HG02588 (cell line): Measurements from ENCODE around the gene RAB1B.

ENCODE experiments used
- ATAC-seq: cut with Tn5 transposase; IDR thresholded peaks from one replicate; pipeline ENCODE4 v1.9.1; 2021; ENCODE audit warnings: mild to moderate bottlenecking, moderate library complexity; ENCODE audit not compliant: unreplicated experiment

The RAB1B gene

DNA sequence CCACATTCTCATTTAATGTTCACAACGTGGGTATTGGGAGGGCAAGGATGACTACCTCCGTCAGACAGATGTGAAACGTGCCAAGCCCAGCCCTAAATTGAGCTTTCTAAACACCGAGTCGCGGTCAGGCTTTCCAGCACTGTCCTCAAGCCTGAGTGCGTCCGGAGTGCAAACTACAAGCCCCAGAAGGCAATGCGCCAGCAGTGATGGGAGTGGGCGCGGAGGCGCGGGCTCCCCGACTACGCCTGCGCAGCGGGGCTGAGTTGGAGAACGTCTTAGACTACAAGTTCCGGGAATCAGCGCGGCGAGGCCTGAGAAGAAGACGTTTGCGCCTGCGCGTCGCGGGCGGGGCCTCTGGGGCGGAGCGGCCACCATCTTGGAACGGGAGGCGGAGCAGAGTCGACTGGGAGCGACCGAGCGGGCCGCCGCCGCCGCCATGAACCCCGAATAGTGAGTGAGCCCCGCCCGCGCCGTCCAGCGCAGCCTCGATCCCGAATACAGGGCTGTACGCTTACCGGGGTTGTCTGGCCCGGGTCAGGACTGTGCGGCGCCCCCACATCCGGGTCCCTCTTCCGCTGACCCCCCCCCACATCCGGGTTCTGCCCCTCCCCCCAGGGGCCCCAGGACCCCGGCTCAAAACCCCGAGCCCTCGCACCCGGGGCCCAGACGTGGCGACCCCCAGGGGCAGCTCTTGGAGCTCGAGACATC lies at the start of gene RAB1B:
Gene RAB1B (plus strand): TSS at position 396 of the 708 bp plus-strand sequence. CDS start 41 bp downstream, at position 437.
- ATAC-seq: peak; percentile 73

DNA sequence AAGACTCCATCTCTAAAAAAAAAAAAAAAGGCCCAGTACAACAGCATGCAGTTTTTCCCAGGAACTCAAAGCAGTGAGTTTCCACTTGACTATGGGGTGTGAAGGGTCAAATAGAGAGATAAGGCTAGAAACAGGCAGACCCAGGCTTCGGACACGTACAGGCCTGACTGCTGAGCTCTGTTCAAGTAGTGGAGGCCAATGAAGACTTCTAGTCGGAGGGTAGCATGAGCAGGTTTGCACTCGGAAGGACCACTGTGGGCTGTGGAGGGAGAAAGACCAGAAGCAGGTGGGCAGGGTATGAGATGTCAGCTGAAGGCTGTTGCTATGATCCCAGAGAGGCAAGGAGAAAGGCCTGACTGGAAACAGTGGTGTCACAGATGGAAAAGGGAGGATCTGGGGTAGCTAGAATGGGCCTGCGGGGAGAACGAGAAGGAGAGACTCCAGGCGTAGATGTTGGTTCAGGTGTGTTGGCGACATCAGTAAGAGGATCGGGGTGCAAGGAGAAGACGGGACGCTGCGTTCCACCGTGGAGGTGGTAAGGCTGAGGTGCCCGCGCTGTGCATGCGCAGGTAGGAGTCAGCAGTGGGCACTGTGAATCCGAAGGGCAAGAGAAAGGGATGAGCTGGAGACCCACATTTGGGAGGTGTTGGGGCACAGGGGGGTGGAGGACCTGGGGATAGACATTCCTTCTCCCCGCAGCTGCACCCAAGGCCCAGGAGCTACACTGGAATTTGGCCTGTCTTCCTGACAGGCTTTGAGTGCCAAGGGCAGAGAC lies 49.4 kb upstream of the RAB1B start:
- ATAC-seq: no peak

DNA sequence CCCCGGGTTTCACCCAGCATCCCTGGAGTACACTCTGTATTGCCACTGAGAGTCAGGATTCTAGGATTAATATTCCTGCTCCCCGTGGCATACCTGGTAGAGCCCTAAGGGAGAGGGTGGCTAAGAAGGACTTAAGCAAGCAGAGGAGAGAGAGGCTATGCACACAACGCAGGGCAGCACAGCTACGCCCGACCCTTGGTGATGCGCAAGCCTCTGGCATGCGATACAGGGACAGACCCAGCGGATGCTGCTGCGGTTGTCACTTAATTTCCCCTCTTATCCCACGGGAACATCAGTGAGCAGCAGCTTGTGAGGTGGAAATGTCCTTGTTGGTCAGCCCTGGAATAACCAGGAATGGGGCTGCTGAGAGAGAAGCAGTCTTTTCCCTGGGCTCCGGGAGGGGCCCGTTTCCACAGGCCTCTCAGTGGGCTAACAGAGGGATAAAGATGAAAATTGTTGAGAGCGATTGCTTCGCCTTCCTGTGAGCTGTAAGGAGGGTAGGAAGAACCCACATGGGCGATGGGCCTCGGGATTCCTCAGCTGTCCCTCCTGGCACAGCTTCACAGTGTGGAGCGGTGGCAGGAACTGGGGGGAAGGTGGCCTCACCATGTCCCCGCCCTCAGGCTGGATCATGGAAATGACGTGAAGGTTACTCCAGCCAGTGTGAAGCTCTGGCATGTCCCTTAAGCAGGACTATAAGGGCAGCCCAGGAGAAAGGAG lies 48.4 kb upstream of the RAB1B start:
- no peak for ATAC-seq

GRCh38 chr11:66220566-66220935 lies 47.9 kb upstream of the RAB1B start:
- ATAC-seq: no peak

GRCh38 chr11:66221012-66221411 lies 47.4 kb upstream of the RAB1B start:
- ATAC-seq: no peak

- peak; percentile 3 for ATAC-seq
Observed at GRCh38 chr11:66221726-66222236, 46.7 kb upstream of the RAB1B start.

DNA sequence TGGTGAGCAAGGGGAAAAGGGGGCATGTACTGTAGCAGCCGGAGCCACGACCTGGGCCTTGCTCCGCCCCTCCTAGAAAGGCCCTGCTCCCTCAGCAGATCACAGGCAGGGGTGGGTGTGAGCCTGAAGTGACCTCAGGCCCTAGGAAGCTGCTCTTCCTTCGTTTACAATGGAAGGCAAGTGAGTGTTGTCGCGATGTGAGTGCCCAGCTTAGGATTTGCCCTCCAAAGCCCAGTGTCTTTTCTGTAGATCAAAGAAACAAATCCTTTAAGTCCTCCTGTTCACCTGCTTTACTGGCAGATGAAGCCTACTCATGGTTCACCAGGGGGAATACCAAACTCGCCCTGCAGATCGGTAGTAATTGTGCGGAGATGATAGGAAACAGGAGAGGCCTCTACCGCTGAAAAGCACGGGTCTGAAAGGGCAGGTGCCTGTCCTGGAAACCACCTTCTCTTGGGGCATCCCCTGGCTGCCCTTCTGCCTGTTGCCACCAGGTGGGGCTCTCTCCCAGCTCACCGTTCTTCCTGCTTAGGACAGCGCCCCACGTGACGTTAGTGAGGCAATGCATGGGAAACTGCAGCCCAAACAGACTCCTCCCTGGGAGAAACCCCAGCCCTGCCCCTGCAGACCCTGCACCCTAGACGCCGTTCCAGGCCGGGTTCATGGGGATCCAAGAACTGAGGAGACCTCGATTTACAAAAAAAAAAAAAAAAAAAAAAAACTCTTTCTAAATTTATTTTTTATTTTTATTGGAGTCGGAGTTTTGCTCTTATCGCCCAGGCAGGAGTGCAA lies 45.9 kb upstream of the RAB1B start:
- ATAC-seq: peak; percentile 85

GRCh38 chr11:66224226-66224855 lies 44.1 kb upstream of the RAB1B start:
- ATAC-seq: no peak

DNA sequence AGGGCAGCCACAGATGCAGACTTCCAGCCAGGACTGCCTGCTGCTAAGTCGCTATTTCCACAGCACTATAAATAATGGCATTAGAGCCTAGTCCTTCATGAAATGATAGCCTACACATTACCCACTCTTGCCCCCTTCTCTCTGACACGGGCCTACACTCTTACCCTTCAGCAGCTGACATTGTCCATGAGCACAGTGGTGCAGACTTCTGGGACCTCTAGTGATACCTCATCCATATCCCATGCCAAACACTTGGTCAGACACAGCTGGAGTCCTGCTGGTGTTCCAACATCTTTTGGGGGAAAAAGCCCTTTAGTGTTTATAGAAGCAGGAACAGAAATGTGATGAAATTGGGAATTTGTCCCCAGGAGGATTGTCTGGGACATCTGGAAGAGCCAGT lies 43.4 kb upstream of the RAB1B start:
- no peak for ATAC-seq

GRCh38 chr11:66226101-66226500 lies 42.3 kb upstream of the RAB1B start:
- no peak for ATAC-seq

DNA sequence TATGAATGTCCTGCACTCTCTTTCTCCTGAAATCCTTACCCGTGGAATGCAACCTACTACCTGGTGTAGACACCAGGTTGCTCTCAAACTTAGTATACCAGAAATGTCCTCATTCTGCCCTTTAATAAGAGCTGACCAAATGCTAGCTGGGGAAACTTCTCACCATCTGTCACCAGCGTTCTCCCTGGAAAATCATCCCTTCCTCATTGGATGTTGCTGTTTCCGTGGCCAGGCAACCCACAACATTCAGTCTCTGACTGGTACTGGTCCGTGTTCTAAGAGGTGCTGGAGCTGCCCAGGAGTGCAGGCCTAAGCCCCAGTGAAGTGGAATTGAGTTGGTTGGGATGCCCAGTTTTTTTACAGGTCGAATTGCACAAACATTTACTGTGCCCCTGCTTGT lies 40.7 kb upstream of the RAB1B start:
- no peak for ATAC-seq

DNA sequence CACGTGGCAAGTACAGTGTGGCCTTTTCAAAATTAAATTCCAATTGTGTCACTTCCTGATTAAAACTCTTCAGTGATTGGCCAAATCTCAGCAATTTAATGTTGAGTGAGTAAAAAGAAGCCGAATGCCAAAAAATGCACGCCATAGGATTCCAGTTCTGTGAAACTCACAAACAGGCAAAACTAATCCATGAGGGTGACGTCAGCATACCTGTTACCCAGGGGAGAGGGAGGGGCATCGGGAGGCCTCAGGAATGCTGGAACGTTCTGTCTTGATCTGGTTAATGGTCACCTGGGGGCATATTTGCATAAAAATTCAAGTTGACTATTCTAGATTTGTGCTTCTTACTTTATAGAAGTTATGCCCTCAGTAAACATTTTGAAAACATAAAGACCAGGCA lies 39.9 kb upstream of the RAB1B start:
- no peak for ATAC-seq

DNA sequence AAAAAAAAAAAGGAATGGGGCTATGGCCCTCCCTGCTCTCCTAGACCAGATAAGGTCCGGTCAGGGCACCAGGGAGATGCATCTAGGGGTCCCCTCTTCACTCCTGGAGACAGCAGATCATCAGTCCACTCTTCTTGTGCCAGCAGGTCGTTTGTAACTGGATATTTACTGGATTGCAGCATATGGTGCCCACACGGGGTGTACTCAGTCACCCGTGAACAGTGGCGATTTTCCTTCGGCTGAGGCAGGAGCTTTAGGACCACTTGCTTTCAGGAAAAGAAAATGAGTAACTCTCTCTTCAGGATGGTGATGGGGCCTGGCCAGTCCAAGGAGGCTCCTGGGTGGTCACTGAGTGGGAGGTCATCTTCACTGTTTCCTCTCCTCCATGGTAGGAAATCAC lies 38.3 kb upstream of the RAB1B start:
- ATAC-seq: no peak

DNA sequence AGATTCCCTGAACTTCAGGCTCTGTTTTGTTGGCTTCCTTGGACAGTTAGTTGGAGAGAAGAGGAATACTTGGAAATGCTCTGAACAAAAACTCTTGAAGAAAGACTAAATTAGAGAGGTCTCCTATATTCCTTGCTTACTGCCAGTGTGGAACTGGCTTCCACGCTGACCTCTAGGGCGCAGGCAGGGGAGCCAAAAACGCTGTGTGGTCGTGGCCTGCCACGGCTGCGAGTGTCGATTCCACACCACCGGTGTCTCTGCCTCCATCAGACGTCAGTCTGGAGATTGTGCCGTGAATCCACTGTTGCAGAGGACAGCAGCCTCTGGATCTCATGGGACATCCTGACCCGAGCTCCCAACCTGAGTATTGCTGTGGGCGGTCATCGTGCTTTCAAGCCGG lies 37.5 kb upstream of the RAB1B start:
- ATAC-seq: no peak

DNA sequence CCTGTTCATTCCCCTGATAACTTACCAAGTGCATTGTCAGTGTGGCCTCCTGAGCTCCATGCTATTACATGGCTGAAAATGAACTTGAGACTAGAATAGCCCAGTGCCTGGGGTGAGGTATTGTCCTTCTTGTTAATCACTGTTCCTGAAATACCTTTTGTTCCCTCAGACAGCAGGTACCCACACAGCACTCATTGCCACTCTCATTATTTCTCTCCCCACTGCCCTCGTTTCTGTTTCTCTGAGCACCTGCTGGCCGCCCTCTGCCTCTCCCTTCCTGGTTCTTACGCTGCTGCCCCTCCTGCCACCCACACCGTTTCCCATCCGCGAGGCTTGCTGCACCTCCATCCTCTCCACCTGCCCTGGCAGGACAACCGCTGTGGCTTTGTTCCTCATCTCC lies 36.9 kb upstream of the RAB1B start:
- ATAC-seq: no peak

GRCh38 chr11:66232769-66233168 lies 35.7 kb upstream of the RAB1B start:
- no peak for ATAC-seq

DNA sequence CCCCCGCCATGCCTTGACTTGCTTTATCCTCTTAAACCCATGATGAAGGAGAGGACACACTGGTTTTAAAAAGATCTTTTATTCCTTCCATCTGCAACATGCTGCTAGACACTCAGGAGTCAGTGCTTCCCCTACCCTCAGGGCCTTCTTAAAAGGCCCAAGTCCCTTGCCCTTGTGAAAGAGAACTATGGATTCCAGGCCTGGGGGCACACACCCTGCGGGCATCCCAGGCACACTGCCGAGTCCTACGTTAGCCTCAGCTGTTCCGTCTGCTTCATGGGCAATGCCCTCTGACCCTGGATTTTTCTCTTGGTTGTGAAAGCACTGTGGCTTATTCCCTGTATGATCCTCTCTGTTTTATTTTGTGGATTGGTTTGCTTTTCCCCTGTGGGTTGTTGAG lies 35.1 kb upstream of the RAB1B start:
- no peak for ATAC-seq

DNA sequence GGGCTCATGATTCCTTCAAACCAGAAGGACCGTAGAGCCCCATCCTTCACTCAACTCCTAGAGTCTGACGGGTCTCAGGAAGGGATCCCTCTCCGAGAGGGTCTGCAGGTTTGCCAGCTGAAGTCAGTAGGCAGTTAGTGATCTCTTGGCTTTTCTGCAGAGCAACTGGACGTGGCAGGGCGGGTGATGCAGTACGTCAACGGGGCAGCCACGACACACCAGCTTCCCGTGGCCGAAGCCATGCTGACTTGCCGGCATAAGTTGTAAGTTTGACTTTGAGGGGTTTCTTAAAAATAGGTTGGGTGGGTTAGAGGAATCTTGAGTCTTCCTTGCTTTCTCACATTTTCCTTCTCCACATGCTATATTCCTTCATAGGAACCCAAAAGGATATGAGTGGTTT lies 33.3 kb upstream of the RAB1B start:
- ATAC-seq: no peak

- ATAC-seq: no peak
Observed at GRCh38 chr11:66237867-66238266, 30.6 kb upstream of the RAB1B start.

GRCh38 chr11:66238786-66239413 lies 29.5 kb upstream of the RAB1B start:
- no peak for ATAC-seq
